ENCODE results near the gene SYPL1. TPM values are rescaled to one million over a fixed set of nuclear protein-coding genes. Genes with fewer than 3 reads are reported as not detected.

SYPL1 gene
- total RNA-seq, 1 donor from 2014 or later = 58.3 TPM

GRCh38 chr7:106071356-106071998 is 40.6 kb downstream of the SYPL1 start:
- no peak for DNase-seq (ENCODE audit: low spot score)

GRCh38 chr7:106070567-106071254 is 41.4 kb downstream of the SYPL1 start:
- intact Hi-C loops (cut with DNase I) = no loop called here
- no peak for DNase-seq (ENCODE audit: low spot score)

More at GRCh38 chr7:106071356-106071998, 40.6 kb downstream of the SYPL1 start:
- intact Hi-C loops (cut with DNase I) = no loop called here

- intact Hi-C loops (cut with DNase I) = no loop called here
- DNase-seq (ENCODE audit: low spot score) = no peak
Observed at GRCh38 chr7:106070201-106070551, 41.9 kb downstream of the SYPL1 start.

- no peak for DNase-seq (ENCODE audit: low spot score)
- intact Hi-C loops (cut with DNase I) = loop anchor here (10.0 kb wide), 1 partner anchor 395 kb away; no protein-coding TSS in a partner anchor
Observed at GRCh38 chr7:106069471-106070200, 42.5 kb downstream of the SYPL1 start.

GRCh38 chr7:106068986-106069385 is 43.1 kb downstream of the SYPL1 start:
- intact Hi-C loops (cut with DNase I) = loop anchor here (10.0 kb wide), 1 partner anchor 396 kb away; no protein-coding TSS in a partner anchor
- DNase-seq (ENCODE audit: low spot score) = no peak

GRCh38 chr7:106068538-106068961 is 43.6 kb downstream of the SYPL1 start:
- intact Hi-C loops (cut with DNase I) = loop anchor here (10.0 kb wide), 1 partner anchor 396 kb away; no protein-coding TSS in a partner anchor
- DNase-seq (ENCODE audit: low spot score) = no peak

GRCh38 chr7:106067678-106068077 is 44.4 kb downstream of the SYPL1 start:
- intact Hi-C loops (cut with DNase I) = loop anchor here (10.0 kb wide), 1 partner anchor 397 kb away; no protein-coding TSS in a partner anchor
- no peak for DNase-seq (ENCODE audit: low spot score)

- intact Hi-C loops (cut with DNase I) = loop anchor here (2.0 to 10.0 kb wide), 3 partner anchors 47 to 399 kb away; partner anchors contain the start of genes NAMPT and SYPL1
Observed at GRCh38 chr7:106065575-106066500, 46.3 kb downstream of the SYPL1 start.

GRCh38 chr7:106064771-106065574 is 47.1 kb downstream of the SYPL1 start:
- intact Hi-C loops (cut with DNase I) = loop anchor here (2.0 to 10.0 kb wide), 3 partner anchors 48 to 400 kb away; partner anchors contain the start of genes NAMPT and SYPL1
- peak; percentile 90 for DNase-seq (ENCODE audit: low spot score)

More at GRCh38 chr7:106065575-106066500, 46.3 kb downstream of the SYPL1 start:
- DNase-seq (ENCODE audit: low spot score) = no peak

GRCh38 chr7:106064316-106064715 is 47.8 kb downstream of the SYPL1 start:
- no peak for DNase-seq (ENCODE audit: low spot score)
- intact Hi-C loops (cut with DNase I) = loop anchor here (2.0 to 10.0 kb wide), 3 partner anchors 48 to 400 kb away; partner anchors contain the start of genes NAMPT and SYPL1

GRCh38 chr7:106063692-106064091 is 48.4 kb downstream of the SYPL1 start:
- intact Hi-C loops (cut with DNase I) = loop anchor here (2.0 to 10.0 kb wide), 3 partner anchors 49 to 401 kb away; partner anchors contain the start of genes NAMPT and SYPL1
- no peak for DNase-seq (ENCODE audit: low spot score)

- DNase-seq (ENCODE audit: low spot score) = no peak
Observed at GRCh38 chr7:106063024-106063423, 49.1 kb downstream of the SYPL1 start.

GRCh38 chr7:106062521-106062931 is 49.6 kb downstream of the SYPL1 start:
- no peak for DNase-seq (ENCODE audit: low spot score)
- intact Hi-C loops (cut with DNase I) = loop anchor here (10.0 kb wide), 1 partner anchor 402 kb away; no protein-coding TSS in a partner anchor

More at GRCh38 chr7:106063024-106063423, 49.1 kb downstream of the SYPL1 start:
- intact Hi-C loops (cut with DNase I) = loop anchor here (10.0 kb wide), 1 partner anchor 402 kb away; no protein-coding TSS in a partner anchor

GRCh38 chr7:106062006-106062405 is 50.1 kb downstream of the SYPL1 start:
- intact Hi-C loops (cut with DNase I) = loop anchor here (10.0 kb wide), 1 partner anchor 403 kb away; no protein-coding TSS in a partner anchor
- no peak for DNase-seq (ENCODE audit: low spot score)

GRCh38 chr7:106061301-106061979 is 50.7 kb downstream of the SYPL1 start:
- intact Hi-C loops (cut with DNase I) = loop anchor here (10.0 kb wide), 1 partner anchor 403 kb away; no protein-coding TSS in a partner anchor
- DNase-seq (ENCODE audit: low spot score) = no peak

GRCh38 chr7:106060394-106060920 is 51.7 kb downstream of the SYPL1 start:
- intact Hi-C loops (cut with DNase I) = loop anchor here (10.0 kb wide), 1 partner anchor 404 kb away; no protein-coding TSS in a partner anchor
- DNase-seq (ENCODE audit: low spot score) = no peak

GRCh38 chr7:106059556-106059955 is 52.6 kb downstream of the SYPL1 start:
- no peak for DNase-seq (ENCODE audit: low spot score)
- intact Hi-C loops (cut with DNase I) = no loop called here
